ENCODE measurements around the gene ACOT11.

DNA sequence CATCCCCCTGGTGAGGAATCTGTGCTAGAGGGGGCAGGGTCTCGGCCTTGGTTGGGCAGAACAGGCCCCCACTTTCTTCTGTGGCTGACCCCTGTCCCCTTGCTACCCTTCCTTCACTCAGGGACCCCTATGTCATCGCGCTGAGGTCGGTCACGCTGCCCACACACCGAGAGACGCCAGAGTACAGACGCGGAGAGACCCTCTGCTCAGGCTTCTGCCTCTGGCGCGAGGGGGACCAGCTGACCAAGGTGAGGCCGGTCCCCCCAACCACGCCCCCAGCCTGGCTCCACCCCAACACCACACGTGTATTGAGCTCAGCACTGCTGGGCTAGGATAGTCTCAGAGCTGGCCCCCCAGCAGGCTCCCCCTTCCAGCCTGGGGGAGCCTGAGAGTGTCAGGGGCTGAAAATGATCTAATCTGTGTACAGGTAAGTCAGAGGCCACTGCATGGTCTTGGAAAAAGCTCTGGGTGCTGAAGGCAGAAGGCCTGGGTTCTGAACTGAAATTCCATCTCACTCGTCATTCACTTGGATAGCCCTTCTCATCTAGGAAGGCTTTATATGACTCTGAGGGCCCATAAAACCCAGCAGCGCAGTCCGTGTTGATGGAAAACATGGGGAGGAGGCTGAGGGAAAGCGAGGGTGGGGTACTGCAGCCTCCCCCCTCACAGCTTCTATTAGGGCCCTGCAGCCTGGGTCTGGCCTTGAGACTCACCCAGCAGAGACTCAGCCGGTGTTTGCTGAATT lies 60.0 kb downstream of the ACOT11 start:
- TF ChIP-seq REST (IDR thresholded peaks at IDR 0.05; ENCODE audit: insufficient read depth in 1 of 2, low read depth in 2 of 2, low read length in 2 of 2) (no peak), POLR2AphosphoS5 (IDR thresholded peaks at IDR 0.05; ENCODE audit: low read depth, low read length) (no peak)

Data from PFSK-1 (cell line).